ENCODE measurements around the gene FAM171A1.

GRCh38 chr10:15325243-15325943 is 45.7 kb downstream of the FAM171A1 start:
- TF ChIP-seq CTCF (optimal IDR thresholded peaks at IDR 0.05 in 1 of 3, IDR thresholded peaks at IDR 0.05 in 1 of 3, conservative IDR thresholded peaks at IDR 0.05 in 1 of 3; ENCODE audit: extremely low read depth in 1 of 3, insufficient read depth in 2 of 3, low read length in 3 of 3) (no peak), EZH2 (IDR thresholded peaks at IDR 0.05; ENCODE audit: low read length) (no peak)
